NCI-H82 (cell line): ENCODE results near the gene ZSWIM2.
A peak's percentile ranks its signal among the peaks of the same experiment; 100 is the strongest.
"Not testable (repeated sequence)": the region's sequence is repeated elsewhere in the genome, so short reads cannot be mapped to it uniquely, and the experiment has no call there.

Source experiments
- DNase-seq: peaks from one replicate; lab custom pipeline; 2025; lab: John Stamatoyannopoulos, UW

ZSWIM2 gene

GRCh38 chr2:186841940-186842339 lies 7.0 kb downstream of the ZSWIM2 start:
- no peak for DNase-seq

GRCh38 chr2:186835628-186836027 lies 13.3 kb downstream of the ZSWIM2 start:
- DNase-seq, result no peak

- DNase-seq, result no peak
These were observed 21.0 kb downstream of the ZSWIM2 start for GRCh38 chr2:186827862-186828492.

- no peak for DNase-seq
These were observed 21.6 kb downstream of the ZSWIM2 start for GRCh38 chr2:186827411-186827810.

GRCh38 chr2:186822323-186822722 lies 26.6 kb downstream of the ZSWIM2 start:
- no peak for DNase-seq

- DNase-seq, result no peak
These were observed 28.7 kb downstream of the ZSWIM2 start for GRCh38 chr2:186820303-186820702.

GRCh38 chr2:186811760-186812159 lies 37.2 kb downstream of the ZSWIM2 start:
- not testable (repeated sequence) for DNase-seq

- DNase-seq, result peak; percentile 54
These were observed 42.4 kb downstream of the ZSWIM2 start for GRCh38 chr2:186806591-186806990.

GRCh38 chr2:186798604-186799003 lies 50.4 kb downstream of the ZSWIM2 start:
- not testable (repeated sequence) for DNase-seq

GRCh38 chr2:186784930-186785329 lies 64.0 kb downstream of the ZSWIM2 start:
- no peak for DNase-seq

GRCh38 chr2:186783254-186783653 lies 65.7 kb downstream of the ZSWIM2 start:
- DNase-seq, result no peak

GRCh38 chr2:186780701-186781316 lies 68.2 kb downstream of the ZSWIM2 start:
- DNase-seq, result peak; percentile 63
